H1 (cell line): ENCODE data around the gene ARAP2. TPM values are rescaled to one million over a fixed set of nuclear protein-coding genes. Genes with fewer than 3 reads are reported as not detected.

Source experiments
- CTCF ChIA-PET: fragments of 300-600 bp; sonication (Branson Sonifier 250); formaldehyde crosslinking; loops from one replicate; lab custom pipeline; 2021; ENCODE audit not compliant: partially characterized antibody; lab: Charles Lee
- POLR2A ChIA-PET: fragments of 300-600 bp; sonication (Branson Sonifier 250); formaldehyde crosslinking; loops from one replicate; lab custom pipeline; 2021; ENCODE audit warnings: inconsistent platforms; ENCODE audit not compliant: partially characterized antibody; lab: Charles Lee
- DNase-seq, 2 experiments: peaks; one replicate each; pipeline versions ENCODE4 v3.0.0 to v3.0.0-alpha.2; 2010 to 2022; ENCODE audit warnings: low spot score in 2 of 2, low read depth in 1 of 2, mixed read lengths in 1 of 2
- FAIRE-seq: peaks from 2 replicates; lab custom pipeline; 2011; peaks lifted over from hg19 to GRCh38; lab: Jason Lieb, UNC
- H2AFZ ChIP-seq: 2 replicates; pipeline ENCODE4 v1.8.1; 2012; ENCODE audit warnings: low read length, inconsistent platforms
- H2AK5ac ChIP-seq: 2 replicates; pipeline ENCODE4 v1.6.1; 2013; ENCODE audit warnings: low read depth, low read length
- H2BK120ac ChIP-seq: replicated peaks from 2 replicates; pipeline ENCODE3; 2013; ENCODE audit warnings: low read depth, low read length, inconsistent platforms
- H2BK12ac ChIP-seq: 2 replicates; pipeline ENCODE4 v1.6.1; 2013; ENCODE audit warnings: low read depth, low read length
- H2BK15ac ChIP-seq: 2 replicates; pipeline ENCODE4 v1.6.1; 2013; ENCODE audit warnings: low read length
- H2BK20ac ChIP-seq: 2 replicates; pipeline ENCODE4 v1.6.1; 2013; ENCODE audit warnings: low read length
- H2BK5ac ChIP-seq: 2 replicates; pipeline ENCODE4 v1.6.1; 2013; ENCODE audit warnings: low read depth, low read length
- H3K14ac ChIP-seq: 2 replicates; pipeline ENCODE4 v1.6.1; 2013; ENCODE audit warnings: inconsistent platforms; ENCODE audit not compliant: insufficient read length
- H3K18ac ChIP-seq: 2 replicates; pipeline ENCODE4 v1.6.1; 2013; ENCODE audit warnings: low read length; ENCODE audit errors: extremely low read depth
- H3K23ac ChIP-seq: 2 replicates; pipeline ENCODE4 v1.6.1; 2013; ENCODE audit warnings: inconsistent platforms; ENCODE audit not compliant: insufficient read length
- H3K23me2 ChIP-seq: 2 replicates; pipeline ENCODE4 v1.6.1; 2013; ENCODE audit warnings: low read depth, low read length
- H3K27ac ChIP-seq: 2 replicates; pipeline ENCODE4 v1.6.1; 2011; ENCODE audit warnings: low read depth, low read length, inconsistent platforms
- H3K27me3 ChIP-seq, 4 experiments: replicated peaks in 1 of 4; 1 replicate in 1 of 4; 2 replicates in 3 of 4; pipeline versions ENCODE4 v1.6.1 to v1.8.1; 2011 to 2013; ENCODE audit warnings: low read length in 3 of 4, mild to moderate bottlenecking in 3 of 4, inconsistent platforms in 2 of 4, mixed read lengths in 2 of 4, moderate library complexity in 1 of 4; ENCODE audit not compliant: control insufficient read depth in 3 of 4, insufficient read depth in 3 of 4; ENCODE audit errors: extremely low read depth in 1 of 4
- H3K36me3 ChIP-seq, 4 experiments: 2 replicates each; pipeline versions ENCODE4 v1.6.1 to v1.8.1; 2011 to 2013; ENCODE audit warnings: mild to moderate bottlenecking in 4 of 4, low read length in 3 of 4, moderate library complexity in 2 of 4, control low read depth in 1 of 4, inconsistent platforms in 1 of 4; ENCODE audit not compliant: insufficient read depth in 4 of 4, control insufficient read depth in 2 of 4
- H3K4ac ChIP-seq: replicated peaks from 2 replicates; pipeline ENCODE3; 2013; ENCODE audit warnings: low read length, low read depth, mixed read lengths, inconsistent platforms; ENCODE audit not compliant: insufficient read length
- H3K4me1 ChIP-seq, 4 experiments: replicated peaks in 1 of 4; 1 replicate in 1 of 4; 2 replicates in 3 of 4; pipeline versions ENCODE4 v1.6.1 to v1.8.1; 2011 to 2013; ENCODE audit warnings: low read length in 3 of 4, inconsistent platforms in 2 of 4, mixed read lengths in 1 of 4; ENCODE audit not compliant: insufficient read depth in 4 of 4, control insufficient read depth in 3 of 4
- H3K4me2 ChIP-seq, 2 experiments: 2 replicates each; pipeline versions ENCODE4 v1.6.1 to v1.8.1; 2011 to 2013; ENCODE audit warnings: low read depth in 2 of 2, low read length in 2 of 2, control low read depth in 1 of 2, inconsistent platforms in 1 of 2, mild to moderate bottlenecking in 1 of 2; ENCODE audit not compliant: insufficient read depth in 1 of 2
- H3K4me3 ChIP-seq, 4 experiments: fragments of 200-600, 300-600 bp in 1 of 4; sonication (generic), shearing (Covaris generic), sonication (Bioruptor Twin) in 1 of 4; 2 replicates each; pipeline versions ENCODE4 v1.5.1 to v1.8.1; 2011 to 2016; ENCODE audit warnings: low read length in 4 of 4, low read depth in 3 of 4, control low read depth in 2 of 4, inconsistent platforms in 2 of 4, mild to moderate bottlenecking in 2 of 4, mixed read lengths in 1 of 4, moderate library complexity in 1 of 4; ENCODE audit not compliant: insufficient read depth in 2 of 4; ENCODE audit errors: extremely low read depth in 1 of 4
- H3K56ac ChIP-seq: replicated peaks from 2 replicates; pipeline ENCODE3; 2013; ENCODE audit warnings: low read depth, mild to moderate bottlenecking, mixed read lengths, low read length, inconsistent platforms; ENCODE audit not compliant: insufficient read length
- H3K79me1 ChIP-seq: 2 replicates; pipeline ENCODE4 v1.6.1; 2013; ENCODE audit warnings: low read depth, low read length, control low read depth
- H3K79me2 ChIP-seq, 2 experiments: 2 replicates each; pipeline versions ENCODE4 v1.6.1 to v1.8.1; 2012 to 2013; ENCODE audit warnings: low read length in 2 of 2, mild to moderate bottlenecking in 2 of 2, inconsistent platforms in 1 of 2; ENCODE audit not compliant: insufficient read depth in 2 of 2, control insufficient read depth in 1 of 2
- H3K9ac ChIP-seq, 4 experiments: replicated peaks in 1 of 4; 1 replicate in 1 of 4; 2 replicates in 3 of 4; pipeline versions ENCODE4 v1.6.1 to v1.8.1; 2011 to 2013; ENCODE audit warnings: low read depth in 3 of 4, low read length in 3 of 4, control low read depth in 2 of 4, mild to moderate bottlenecking in 2 of 4, moderate library complexity in 2 of 4, inconsistent platforms in 1 of 4; ENCODE audit errors: extremely low read depth in 1 of 4
- H3K9me3 ChIP-seq, 2 experiments: 2 replicates each; pipeline versions ENCODE4 v1.6.1 to v1.8.1; 2012 to 2013; ENCODE audit warnings: mild to moderate bottlenecking in 2 of 2, moderate library complexity in 2 of 2, control low read depth in 1 of 2, inconsistent platforms in 1 of 2, low read depth in 1 of 2, low read length in 1 of 2, mixed read lengths in 1 of 2; ENCODE audit not compliant: insufficient read depth in 2 of 2
- H4K20me1 ChIP-seq, 2 experiments: replicated peaks in 1 of 2; 2 replicates each; pipeline versions ENCODE3 to v1.8.1; 2011 to 2013; ENCODE audit warnings: inconsistent platforms in 2 of 2, low read length in 2 of 2, mild to moderate bottlenecking in 1 of 2; ENCODE audit not compliant: insufficient read depth in 2 of 2, control insufficient read depth in 1 of 2
- H4K5ac ChIP-seq: 2 replicates; pipeline ENCODE4 v1.6.1; 2013; ENCODE audit warnings: low read length, low read depth, mixed read lengths, inconsistent platforms; ENCODE audit not compliant: insufficient read length
- H4K8ac ChIP-seq: 2 replicates; pipeline ENCODE4 v1.8.0; 2013; ENCODE audit warnings: mild to moderate bottlenecking, moderate library complexity, low read length, inconsistent platforms; ENCODE audit not compliant: insufficient read depth; ENCODE audit errors: extremely low read depth
- H4K91ac ChIP-seq: replicated peaks from 2 replicates; pipeline ENCODE3; 2013; ENCODE audit warnings: low read length, mixed read lengths, inconsistent platforms; ENCODE audit not compliant: insufficient read length
- CREB1 ChIP-seq: IDR thresholded peaks from 2 replicates; pipeline ENCODE4 v1.6.1; 2012; ENCODE audit warnings: inconsistent platforms
- WGBS, 2 experiments: shearing (Covaris generic) in 1 of 2; methylation state at CpG; one replicate each; pipeline versions ENCODE4 v1.1.6 to v1.1.7; 2013 to 2015; ENCODE audit warnings: low lambda C conversion rate in 2 of 2, mixed read lengths in 2 of 2, inconsistent platforms in 1 of 2, low coverage in 1 of 2, missing lambda C conversion rate in 1 of 2; ENCODE audit not compliant: insufficient replicate concordance in 2 of 2, insufficient coverage in 1 of 2, insufficient read length in 1 of 2; ENCODE audit errors: extremely low coverage in 1 of 2, missing lambda C conversion rate in 1 of 2; 5-methylcytosine and 5-hydroxymethylcytosine counted together
- polyA plus RNA-seq, 7 experiments: library from polyadenylated mRNA; depleted of rRNA in 3 of 7; stranded (reverse) in 5 of 7; unstranded in 2 of 7; fragments of >200 nt in 5 of 7; fragments of 200-250 nt in 2 of 7; gene quantifications; 1 replicate in 5 of 7; 2 replicates in 1 of 7; 4 replicates in 1 of 7; pipeline versions ENCODE4 v1.2.1 to v1.2.3, GENCODE V29; 2011 to 2013; ENCODE audit warnings: missing spikeins in 2 of 7, mixed read lengths in 2 of 7
- total RNA-seq: library from RNA; stranded (reverse); fragmentation: NEBNext Ultra II Directional; extraction: Animal tissue kit (Norgen Biotek cat#: 25700); gene quantifications from 2 replicates; pipeline ENCODE4 v1.2.1, GENCODE V29; 2021
- TF ChIP-seq, protein P1 (sequence below): IDR thresholded peaks from 2 replicates; pipeline ENCODE4 v1.6.1; 2011; ENCODE audit warnings: low read length, improper control_type of control experiment

ARAP2 gene
- total and polyA plus RNA-seq, 2 of the 8 experiments (the other 6 are each of a cell fraction or from before 2014, with no cell fraction given), result 0.15 to 2.3 TPM

DNA sequence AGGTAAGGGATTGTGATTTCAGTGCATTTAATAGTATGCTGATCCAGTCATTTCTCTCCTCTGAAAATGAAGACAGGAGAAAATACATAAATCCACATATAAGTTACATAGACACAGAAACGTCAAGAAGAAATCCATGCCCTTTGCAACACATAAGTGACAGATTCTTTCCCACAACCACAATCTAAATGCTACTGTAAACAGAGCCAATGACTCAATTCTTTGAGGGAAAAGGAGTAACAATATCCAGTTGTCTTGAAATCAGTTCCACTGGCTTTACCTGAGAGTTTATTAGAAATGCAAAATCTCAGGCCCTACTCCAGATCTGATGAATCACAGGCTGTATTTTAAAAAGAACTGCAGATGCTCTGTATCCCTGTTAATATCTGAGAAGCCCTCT lies 66.4 kb downstream of the ARAP2 start:
- H3K23me2 ChIP-seq, result no peaks in the 10 kb centered on the region
- no peaks in the 10 kb centered on the region for H3K4me1 ChIP-seq
- H2BK20ac ChIP-seq, result no peak overlapping the region
- H4K8ac ChIP-seq, result no peak overlapping the region
- H3K4ac ChIP-seq, result no peak overlapping the region
- H3K79me1 ChIP-seq, result no peaks in the 10 kb centered on the region
- H4K20me1 ChIP-seq, result no peaks in the 10 kb centered on the region
- no peak overlapping the region for H3K4me2 ChIP-seq
- H3K27ac ChIP-seq, result no peak overlapping the region
- no peak overlapping the region for H4K5ac ChIP-seq
- FAIRE-seq, result no peak
- H2AK5ac ChIP-seq, result no peak overlapping the region
- H3K14ac ChIP-seq, result no peak overlapping the region
- 86% methylated on average over 1 of the region's 1 CpG; no CpG with 5 or more reads in 1 of the 2 experiments for WGBS, 2 experiments
- no peak overlapping the region for H2BK120ac ChIP-seq
- H3K27me3 ChIP-seq, result no peaks in the 10 kb centered on the region
- H2BK12ac ChIP-seq, result no peak overlapping the region
- no peak overlapping the region for H2AFZ ChIP-seq
- H3K23ac ChIP-seq, result no peak overlapping the region
- H3K36me3 ChIP-seq, result no peaks in the 10 kb centered on the region
- ChIA-PET CTCF (no interaction called here), POLR2A (no interaction called here)
- no peak overlapping the region for H3K9ac ChIP-seq
- no peak overlapping the region for H4K91ac ChIP-seq
- H3K56ac ChIP-seq, result no peak overlapping the region
- H2BK15ac ChIP-seq, result no peak overlapping the region
- no peak for DNase-seq
- H3K4me3 ChIP-seq, result no peak overlapping the region
- no peaks in the 10 kb centered on the region for H3K79me2 ChIP-seq
- H3K9me3 ChIP-seq, result no peaks in the 10 kb centered on the region
- no peak overlapping the region for H2BK5ac ChIP-seq
- H3K18ac ChIP-seq, result no peak overlapping the region
- TF ChIP-seq, protein P1, sequence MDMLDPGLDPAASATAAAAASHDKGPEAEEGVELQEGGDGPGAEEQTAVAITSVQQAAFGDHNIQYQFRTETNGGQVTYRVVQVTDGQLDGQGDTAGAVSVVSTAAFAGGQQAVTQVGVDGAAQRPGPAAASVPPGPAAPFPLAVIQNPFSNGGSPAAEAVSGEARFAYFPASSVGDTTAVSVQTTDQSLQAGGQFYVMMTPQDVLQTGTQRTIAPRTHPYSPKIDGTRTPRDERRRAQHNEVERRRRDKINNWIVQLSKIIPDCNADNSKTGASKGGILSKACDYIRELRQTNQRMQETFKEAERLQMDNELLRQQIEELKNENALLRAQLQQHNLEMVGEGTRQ, result no peak
- TF ChIP-seq CREB1, result no peak
